IMR-90 (cell line): Measurements from ENCODE around the gene PPP1R3D. TPM values are rescaled to one million over a fixed set of nuclear protein-coding genes. Genes with fewer than 3 reads are reported as not detected.
"Not testable (repeated sequence)": the region's sequence is repeated elsewhere in the genome, so short reads cannot be mapped to it uniquely, and the experiment has no call there.

Experiments used
- ATAC-seq: fragments of 200-7000 bp; cut with Tn5 transposase; 2 replicates; pipeline ENCODE4 v1.9.1; 2020; ENCODE audit warnings: low read depth, mild to moderate bottlenecking, moderate library complexity
- BruUV-seq: library from RNA; stranded (reverse); fragments of 400-500 nt; replicated peaks from 2 replicates; lab custom pipeline; 2021; lab: Mats Ljungman, UMichigan
- CTCF ChIA-PET: fragments of 300-600 bp; formaldehyde crosslinking; extraction: SDS; loops from one replicate; lab custom pipeline; 2021; ENCODE audit warnings: antibody characterized with exemption; lab: Yijun Ruan, JAX
- POLR2A ChIA-PET: fragments of 300-600 bp; sonication (Branson Sonifier 250); formaldehyde crosslinking; loops from one replicate; lab custom pipeline; 2022; ENCODE audit warnings: antibody characterized with exemption; ENCODE audit not compliant: unreplicated experiment; lab: Charles Lee
- DNase-seq: peaks from one replicate; pipeline ENCODE4 v3.0.0; 2013
- H2AFZ ChIP-seq: replicated peaks from 2 replicates; pipeline ENCODE3; 2013; ENCODE audit warnings: low read length, mild to moderate bottlenecking; ENCODE audit not compliant: poor library complexity
- H2AK5ac ChIP-seq: 2 replicates; pipeline ENCODE4 v1.6.1; 2013; ENCODE audit warnings: low read depth, low read length, inconsistent platforms
- H2AK9ac ChIP-seq: replicated peaks from 2 replicates; pipeline ENCODE3; 2013; ENCODE audit warnings: mild to moderate bottlenecking, low read depth, low read length, moderate library complexity; ENCODE audit not compliant: poor library complexity
- H2BK120ac ChIP-seq: 2 replicates; pipeline ENCODE4 v1.6.1; 2013; ENCODE audit warnings: low read depth, low read length, inconsistent platforms
- H2BK15ac ChIP-seq: 3 replicates; pipeline ENCODE4 v1.6.1; 2013; ENCODE audit warnings: low read depth, low read length, inconsistent platforms
- H2BK20ac ChIP-seq: 2 replicates; pipeline ENCODE4 v1.6.1; 2013; ENCODE audit warnings: low read depth, mild to moderate bottlenecking, inconsistent platforms, low read length, moderate library complexity
- H2BK5ac ChIP-seq: 2 replicates; pipeline ENCODE4 v1.6.1; 2013; ENCODE audit warnings: mild to moderate bottlenecking, low read depth, low read length, inconsistent platforms; ENCODE audit not compliant: poor library complexity, severe bottlenecking
- H3K14ac ChIP-seq: replicated peaks from 2 replicates; pipeline ENCODE4 v1.6.1; 2013; ENCODE audit warnings: low read depth, low read length, inconsistent platforms
- H3K18ac ChIP-seq: 2 replicates; pipeline ENCODE4 v1.6.1; 2013; ENCODE audit warnings: low read depth, low read length, control low read depth
- H3K23ac ChIP-seq: 2 replicates; pipeline ENCODE4 v1.6.1; 2013; ENCODE audit warnings: low read depth, low read length, inconsistent platforms
- H3K27ac ChIP-seq: 2 replicates; pipeline ENCODE4 v1.5.1; 2013; ENCODE audit warnings: mild to moderate bottlenecking, control low read depth, low read length; ENCODE audit not compliant: insufficient read depth
- H3K27me3 ChIP-seq: 2 replicates; pipeline ENCODE4 v1.6.1; 2013; ENCODE audit warnings: low read length; ENCODE audit not compliant: control insufficient read depth, insufficient read depth
- H3K36me3 ChIP-seq: 2 replicates; pipeline ENCODE4 v1.6.1; 2013; ENCODE audit warnings: low read length, mixed read lengths; ENCODE audit not compliant: control insufficient read depth, insufficient read depth
- H3K4ac ChIP-seq: 2 replicates; pipeline ENCODE4 v1.6.1; 2013; ENCODE audit warnings: low read depth, low read length, inconsistent platforms
- H3K4me1 ChIP-seq: 2 replicates; pipeline ENCODE4 v1.6.1; 2013; ENCODE audit warnings: low read length, mixed read lengths; ENCODE audit not compliant: control insufficient read depth, insufficient read depth
- H3K4me2 ChIP-seq: 2 replicates; pipeline ENCODE4 v1.6.1; 2013; ENCODE audit warnings: low read depth, mild to moderate bottlenecking, control low read depth, low read length, moderate library complexity
- H3K4me3 ChIP-seq: 2 replicates; pipeline ENCODE4 v1.5.1; 2013; ENCODE audit warnings: low read depth, mild to moderate bottlenecking, control low read depth, low read length, moderate library complexity; ENCODE audit not compliant: insufficient read depth
- H3K56ac ChIP-seq: 2 replicates; pipeline ENCODE4 v1.6.1; 2013; ENCODE audit warnings: low read length, inconsistent platforms; ENCODE audit not compliant: insufficient read depth; ENCODE audit errors: extremely low read depth
- H3K79me1 ChIP-seq, 2 experiments: 2 replicates each; pipeline ENCODE4 v1.6.1; 2013; ENCODE audit warnings: low read length in 2 of 2, inconsistent platforms in 1 of 2, low read depth in 1 of 2
- H3K9ac ChIP-seq: 2 replicates; pipeline ENCODE4 v1.6.1; 2013; ENCODE audit warnings: low read depth, low read length, control low read depth
- H3K9me1 ChIP-seq: 2 replicates; pipeline ENCODE4 v1.6.1; 2013; ENCODE audit warnings: low read length, inconsistent platforms; ENCODE audit not compliant: insufficient read depth
- H3K9me3 ChIP-seq: 2 replicates; pipeline ENCODE4 v1.6.1; 2013; ENCODE audit warnings: low read length; ENCODE audit not compliant: control insufficient read depth, insufficient read depth
- H4K20me1 ChIP-seq: 2 replicates; pipeline ENCODE4 v1.6.1; 2013; ENCODE audit warnings: low read length, inconsistent platforms; ENCODE audit not compliant: insufficient read depth
- H4K5ac ChIP-seq: 2 replicates; pipeline ENCODE4 v1.6.1; 2013; ENCODE audit warnings: mild to moderate bottlenecking, low read depth, low read length, control low read depth
- H4K8ac ChIP-seq, 2 experiments: 2 replicates each; pipeline ENCODE4 v1.6.1; 2013; ENCODE audit warnings: low read depth in 2 of 2, low read length in 2 of 2, control low read depth in 1 of 2, inconsistent platforms in 1 of 2
- H4K91ac ChIP-seq: 2 replicates; pipeline ENCODE4 v1.6.1; 2013; ENCODE audit warnings: low read depth, low read length, inconsistent platforms; ENCODE audit not compliant: insufficient read depth
- BHLHE40 ChIP-seq: fragments of 150-350 bp; IDR thresholded peaks from 2 replicates; pipeline ENCODE4 v1.6.1; 2016; ENCODE audit warnings: mild to moderate bottlenecking, low read depth, low read length
- NFE2L2 ChIP-seq: fragments of 150-350 bp; IDR thresholded peaks from 2 replicates; pipeline ENCODE4 v1.6.1; 2016; ENCODE audit warnings: low read depth, mild to moderate bottlenecking, low read length
- SMC3 ChIP-seq: fragments of 150-350 bp; IDR thresholded peaks from 2 replicates; pipeline ENCODE4 v1.6.1; 2016; ENCODE audit warnings: low read depth, mild to moderate bottlenecking, antibody characterized with exemption, low read length, moderate library complexity
- WGBS, 2 experiments: methylation state at CpG; one replicate each; pipeline versions ENCODE4 v1.1.5 to v1.1.7; 2013; ENCODE audit warnings: missing lambda C conversion rate in 2 of 2; ENCODE audit not compliant: insufficient read length in 1 of 2; ENCODE audit errors: extremely low coverage in 2 of 2; 5-methylcytosine and 5-hydroxymethylcytosine counted together
- dilution Hi-C: fragments of 300-500 bp; cut with HindIII; formaldehyde crosslinking; loops from one replicate; pipeline ENCODE4 v1.14.3; 2018; ENCODE audit warnings: low sequenced_read_pairs; ENCODE audit not compliant: unreplicated experiment
- in situ Hi-C: fragments of 300-500 bp; cut with MboI; formaldehyde crosslinking; loops from 3 replicates; pipeline ENCODE4 v1.14.3; 2019; ENCODE audit warnings: low sequenced_read_pairs, inconsistent platforms, mixed read lengths
- intact Hi-C: fragments of 100-400 bp; cut with micrococcal nuclease; formaldehyde crosslinking; loops from 2 replicates; pipeline ENCODE4 v1.10.0; 2022
- polyA plus RNA-seq, 3 experiments: library from polyadenylated mRNA; depleted of rRNA; stranded (reverse); fragments of >200 nt; gene quantifications; 2 replicates each; pipeline ENCODE4 v1.2.3, GENCODE V29; 2012; ENCODE audit warnings: low replicate concordance in 1 of 3
- total RNA-seq: library from RNA; depleted of rRNA; stranded (reverse); fragments of >200 nt; gene quantifications from 2 replicates; pipeline ENCODE4 v1.2.3, GENCODE V29; 2012

Gene PPP1R3D
- total and polyA plus RNA-seq, 2 of the 4 experiments (the other 2 are of a cell fraction), result 1.6 to 2.7 TPM

DNA sequence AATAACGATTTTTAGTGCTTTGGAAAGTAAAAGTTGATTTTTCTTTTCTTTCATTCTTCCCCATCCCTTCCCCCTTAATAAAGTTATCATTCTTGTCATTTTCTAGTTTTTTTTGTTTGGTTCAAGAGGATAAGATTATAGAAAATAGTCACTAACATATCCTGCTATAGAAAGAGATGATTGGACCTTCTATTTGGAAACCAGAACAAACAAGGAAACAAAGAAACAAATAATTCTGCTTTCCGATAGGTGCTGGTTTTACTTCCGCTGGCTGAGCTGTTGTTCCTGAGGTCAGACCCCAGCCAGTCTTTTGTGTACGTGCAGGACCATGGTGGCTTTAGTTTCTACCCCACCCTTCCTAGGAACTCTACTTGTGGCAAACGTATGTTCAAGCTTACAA is 18.0 kb upstream of the PPP1R3D start, which contains the start of gene CDH26:
Gene CDH26, plus strand, starts transcription at position 301 of the 400 bp plus-strand sequence. CDS start 304 bp downstream, outside the sequence.
- Histone ChIP-seq H2BK120ac (no peak within 1 kb of the TSS), H2BK5ac (no peak within 1 kb of the TSS), H4K91ac (no peak within 1 kb of the TSS), H2BK15ac (no peak within 1 kb of the TSS), H3K56ac (no peak within 1 kb of the TSS), H3K14ac (no peak within 1 kb of the TSS), H3K23ac (no peak within 1 kb of the TSS), H3K27me3 (peaks cover 10% of the 10 kb centered on the region), H3K18ac (no peak within 1 kb of the TSS), H3K4me3 (no peak within 1 kb of the TSS), H3K36me3 (no peaks in the 10 kb centered on the region), H3K4ac (no peak within 1 kb of the TSS), H4K5ac (no peak within 1 kb of the TSS), H3K4me1 (no peaks in the 10 kb centered on the region), H4K8ac (no peak within 1 kb of the TSS), H2BK20ac (no peak within 1 kb of the TSS), H3K79me1 (no peaks in the 10 kb centered on the region), H4K20me1 (no peaks in the 10 kb centered on the region), H3K9me3 (no peaks in the 10 kb centered on the region), H2AFZ (no peak within 1 kb of the TSS), H3K9ac (no peak within 1 kb of the TSS), H2AK9ac (no peak within 1 kb of the TSS), H2AK5ac (no peak within 1 kb of the TSS), H3K9me1 (no peaks in the 10 kb centered on the region), H3K27ac (no peak within 1 kb of the TSS), H3K4me2 (no peak within 1 kb of the TSS)
- TF ChIP-seq NFE2L2, result no peak
- no peak for TF ChIP-seq SMC3
- no peak for TF ChIP-seq BHLHE40
- dilution Hi-C loops, result no loop called here
- ATAC-seq (no peak), DNase-seq (no peak)
- intact Hi-C loops, result no loop called here
- ChIA-PET POLR2A (no interaction called here), CTCF (no interaction called here)
- no CpG with 5 or more reads among the region's 5 CpGs for WGBS, 2 experiments
- BruUV-seq, result no TSS peak
- in situ Hi-C loops, result no loop called here

DNA sequence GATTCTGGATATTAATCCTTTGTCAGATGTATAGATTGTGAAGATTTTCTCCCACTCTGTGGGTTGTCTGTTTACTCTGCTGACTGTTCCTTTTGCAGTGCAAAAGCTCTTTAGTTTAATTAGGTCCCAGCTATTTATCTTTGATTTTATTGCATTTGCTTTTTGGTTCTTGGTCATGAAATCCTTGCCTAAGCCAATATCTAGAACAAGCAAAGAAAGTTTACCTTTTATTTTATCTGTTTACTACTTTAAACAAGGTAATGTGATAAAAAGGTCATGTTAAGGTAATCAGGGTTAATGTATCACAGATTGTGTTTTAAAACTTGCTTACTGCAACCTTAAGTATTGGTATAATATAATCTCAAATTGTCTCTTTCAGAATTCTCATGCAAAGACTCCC is 17.5 kb upstream of the PPP1R3D start:
- H4K20me1 ChIP-seq, H3K4me2 ChIP-seq, in situ Hi-C loops, dilution Hi-C loops, H3K14ac ChIP-seq, H2BK5ac ChIP-seq, H4K91ac ChIP-seq, H2AK5ac ChIP-seq, BruUV-seq, intact Hi-C loops, H3K9me1 ChIP-seq, H2BK20ac ChIP-seq, H3K4me3 ChIP-seq, H3K9ac ChIP-seq, H4K8ac ChIP-seq, H2BK120ac ChIP-seq, H3K4me1 ChIP-seq, DNase-seq, H2AFZ ChIP-seq, H2BK15ac ChIP-seq, H3K27ac ChIP-seq, POLR2A ChIA-PET, CTCF ChIA-PET, ATAC-seq, H3K18ac ChIP-seq, H3K4ac ChIP-seq, H3K56ac ChIP-seq, H3K79me1 ChIP-seq, H3K27me3 ChIP-seq, H3K36me3 ChIP-seq, H4K5ac ChIP-seq, H3K23ac ChIP-seq, H3K9me3 ChIP-seq, H2AK9ac ChIP-seq: not testable (repeated sequence)
